HG02571 (cell line): Measurements from ENCODE around the gene RPS27.
"Not testable (repeated sequence)": the region's sequence is repeated elsewhere in the genome, so short reads cannot be mapped to it uniquely, and the experiment has no call there.

Experiments
- ATAC-seq: cut with Tn5 transposase; IDR thresholded peaks from one replicate; pipeline ENCODE4 v1.9.1; 2021; ENCODE audit warnings: mild to moderate bottlenecking, moderate library complexity; ENCODE audit not compliant: unreplicated experiment

RPS27 gene

DNA sequence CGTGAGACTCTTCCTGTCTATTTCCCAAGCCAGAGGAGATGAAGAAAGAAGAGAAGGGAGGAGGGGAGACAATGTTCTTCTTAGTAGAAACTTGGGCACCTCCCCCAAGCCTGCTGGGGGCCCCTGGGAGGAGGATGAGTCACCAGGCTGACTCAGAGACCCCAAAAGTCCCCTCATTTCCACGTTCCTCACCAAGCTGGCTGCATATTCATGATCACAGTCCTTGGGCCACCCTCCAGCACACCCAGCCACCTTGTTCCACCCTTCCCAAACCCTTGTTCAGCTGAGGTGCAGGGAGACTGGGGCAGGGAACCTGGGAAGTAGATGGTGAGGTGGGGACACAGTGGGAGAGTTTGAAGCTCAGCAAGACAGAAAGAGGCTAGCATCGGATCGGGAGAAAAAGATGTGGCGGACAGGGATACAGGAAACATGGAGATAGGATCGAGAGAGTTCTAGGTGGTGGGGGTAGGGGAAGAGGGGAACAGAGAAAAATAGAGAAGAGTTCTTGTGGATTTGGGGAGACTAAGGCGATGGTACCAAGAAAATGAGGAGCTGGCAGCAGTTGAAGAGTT lies 5.1 kb upstream of the RPS27 start:
- ATAC-seq: no peak

DNA sequence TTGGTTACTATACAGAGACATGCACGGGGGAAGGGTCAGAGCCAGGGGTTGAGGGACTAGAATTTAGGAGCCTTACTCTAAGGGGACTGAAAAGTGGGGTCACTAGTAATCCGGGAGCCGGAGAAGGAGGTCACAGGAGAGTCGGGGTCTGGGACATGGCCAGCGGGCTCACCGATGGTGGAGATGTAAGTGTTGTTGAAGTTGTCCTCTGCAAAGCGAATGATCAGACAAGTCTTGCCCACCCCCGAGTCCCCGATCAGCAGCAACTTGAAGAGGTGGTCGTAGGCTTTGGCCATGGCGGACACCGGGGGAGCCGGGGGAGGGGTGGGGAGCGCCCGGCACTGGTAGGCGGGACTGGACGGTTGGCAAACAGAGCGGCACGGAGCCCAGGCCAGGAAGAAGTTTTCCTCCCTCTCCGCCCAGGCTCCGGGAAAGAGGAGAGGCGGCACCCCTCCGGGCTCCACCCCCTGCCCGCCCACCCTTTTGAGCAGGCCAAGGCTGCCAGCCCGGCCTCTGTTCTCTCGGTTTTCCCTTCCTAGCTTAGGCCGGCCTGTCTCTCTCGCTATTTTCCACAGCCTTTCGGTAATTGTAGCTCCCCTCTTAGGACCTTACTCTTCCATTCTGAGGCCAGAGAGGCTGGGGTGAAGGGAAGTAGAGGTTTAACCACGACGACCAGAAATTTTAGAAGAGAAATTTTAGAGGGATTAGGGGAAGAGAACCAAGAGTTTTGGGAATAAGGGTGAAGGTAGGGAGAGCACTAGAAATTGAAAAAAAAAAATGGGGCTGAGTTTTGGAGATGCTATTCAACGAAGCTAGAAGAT lies 4.4 kb upstream of the RPS27 start, which contains the start of gene RAB13:
Gene RAB13, minus strand, starts transcription at position 399 of the 821 bp plus-strand sequence. Its CDS starts 103 bp downstream, at position 296.
- no peak for ATAC-seq

DNA sequence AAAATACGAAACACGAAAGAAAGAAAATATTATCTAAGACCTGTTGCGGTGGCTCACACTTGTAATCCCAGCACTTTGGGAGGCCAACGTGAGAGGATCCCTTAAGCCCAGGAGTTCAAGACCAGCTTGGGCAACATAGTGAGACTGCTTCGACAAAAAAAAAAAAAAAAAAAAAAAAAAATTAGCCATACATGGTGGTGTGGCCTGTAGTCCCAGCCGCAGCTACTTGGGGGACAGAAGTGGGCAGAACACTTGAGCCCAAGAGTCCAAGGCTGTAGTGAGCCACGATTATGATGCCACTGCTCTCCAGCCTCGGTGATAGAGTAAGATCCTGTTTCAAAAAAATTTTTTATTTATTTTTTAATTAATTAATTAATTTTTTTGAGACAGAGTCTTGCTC lies 2.9 kb upstream of the RPS27 start:
- no peak for ATAC-seq

DNA sequence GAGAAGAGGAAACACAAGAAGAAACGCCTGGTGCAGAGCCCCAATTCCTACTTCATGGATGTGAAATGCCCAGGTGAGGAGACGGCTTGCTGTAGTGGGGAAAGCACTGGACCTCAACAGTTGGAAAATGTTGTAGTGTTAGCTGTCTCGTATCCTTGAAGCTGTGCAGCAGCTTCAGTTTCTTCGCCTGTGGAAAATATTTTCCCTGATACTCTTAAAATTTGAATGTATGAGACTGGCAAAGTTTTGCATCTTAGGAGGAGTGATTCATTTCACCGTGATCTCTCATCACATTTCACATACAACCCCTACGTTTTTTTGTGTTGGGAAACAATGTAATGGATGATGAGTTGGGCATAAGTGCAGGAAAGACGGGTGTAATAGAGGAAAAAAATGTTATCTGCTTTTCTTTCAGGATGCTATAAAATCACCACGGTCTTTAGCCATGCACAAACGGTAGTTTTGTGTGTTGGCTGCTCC lies 629 bp downstream of the RPS27 start:
- no peak for ATAC-seq

DNA sequence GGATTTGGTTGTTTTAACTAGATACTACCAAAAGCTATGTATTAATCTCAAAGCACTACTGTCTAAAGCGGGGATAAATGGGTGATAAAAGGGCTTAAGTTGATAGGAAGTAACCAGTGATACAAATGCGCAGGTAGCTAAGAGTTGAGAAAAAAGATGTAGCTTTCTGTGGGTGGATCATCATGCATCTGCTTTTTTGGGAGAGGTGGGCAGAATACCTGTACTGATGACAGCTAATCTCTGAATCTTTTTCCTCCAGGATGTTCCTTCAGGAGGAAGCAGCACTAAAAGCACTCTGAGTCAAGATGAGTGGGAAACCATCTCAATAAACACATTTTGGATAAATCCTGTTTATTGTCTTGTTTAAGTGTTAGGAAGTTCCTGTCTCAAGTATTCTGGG lies 1.2 kb downstream of the RPS27 start:
- no peak for ATAC-seq

DNA sequence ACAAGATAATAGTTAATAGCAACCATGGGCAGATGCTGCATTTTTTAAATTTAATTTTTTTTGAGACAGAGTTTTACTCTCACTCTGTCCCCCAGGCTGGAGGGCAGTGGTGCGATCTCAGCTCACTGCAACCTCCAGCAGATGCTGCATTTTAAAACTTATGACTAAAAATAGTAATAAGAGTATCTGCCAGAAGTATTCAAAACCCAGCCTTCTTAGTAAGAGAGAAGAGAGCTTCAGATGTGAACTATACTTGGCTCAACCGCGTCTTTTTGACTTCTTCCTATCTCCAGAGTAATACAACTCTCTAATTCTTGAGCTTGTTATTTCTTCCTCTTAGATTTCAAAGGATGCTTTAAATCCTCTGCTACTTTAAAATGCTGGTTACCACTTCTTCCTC lies 4.6 kb downstream of the RPS27 start:
- ATAC-seq: no peak

DNA sequence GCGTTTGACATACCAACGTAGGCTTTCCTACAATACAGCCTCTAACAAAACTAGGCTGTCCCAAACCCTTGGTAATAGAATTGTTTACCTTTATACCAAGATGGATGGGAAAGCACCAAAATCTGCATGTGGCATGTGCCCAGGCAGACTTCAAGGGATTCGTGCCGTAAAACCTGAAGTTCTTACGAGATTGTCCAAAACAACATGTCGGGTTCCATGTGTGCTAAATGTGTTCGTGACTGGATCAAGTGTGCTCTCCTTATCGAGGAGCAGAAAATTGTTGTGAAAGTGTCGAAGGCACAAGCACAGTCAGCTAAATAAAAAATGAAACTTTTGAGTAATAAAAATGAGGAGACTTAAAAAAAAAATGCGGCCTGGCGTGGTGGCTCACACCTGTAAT lies 5.1 kb downstream of the RPS27 start:
- no peak for ATAC-seq

DNA sequence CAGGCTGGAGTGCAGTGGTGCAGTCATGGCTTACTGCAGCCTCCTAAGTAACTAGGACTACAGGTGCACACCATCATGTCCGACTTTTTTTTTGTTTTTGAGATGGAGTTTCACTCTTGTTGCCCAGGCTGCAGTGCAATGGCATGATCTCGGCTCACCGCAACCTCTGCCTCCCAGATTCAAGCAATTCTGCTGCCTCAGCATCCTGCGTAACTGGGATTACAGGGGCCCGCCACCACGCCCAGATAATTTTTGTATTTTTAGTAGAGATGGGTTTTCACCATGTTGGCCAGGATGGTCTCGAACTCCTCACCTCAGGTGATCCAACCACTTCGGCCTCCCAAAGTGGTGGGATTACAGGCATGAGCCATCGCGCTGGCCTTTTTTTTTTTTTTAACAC lies 6.3 kb downstream of the RPS27 start:
- ATAC-seq: not testable (repeated sequence)

DNA sequence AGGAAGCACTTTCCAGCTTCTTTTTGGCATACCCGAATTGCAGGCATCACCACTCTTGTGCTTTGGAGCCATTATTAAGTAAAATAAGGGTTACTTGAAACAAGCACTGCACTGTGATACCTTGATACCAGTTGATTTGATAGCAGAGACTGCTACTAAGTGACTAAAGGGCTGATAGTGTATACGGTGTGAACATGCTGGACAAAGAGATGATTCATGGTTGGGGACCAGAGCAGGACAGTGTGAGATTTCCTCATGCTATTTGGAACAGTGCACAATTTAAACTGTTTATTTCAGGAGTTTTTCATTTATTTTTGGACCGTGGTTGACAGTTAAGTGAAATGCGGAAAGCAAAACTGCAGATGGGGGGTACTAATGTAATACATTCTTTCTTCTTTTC lies 9.9 kb downstream of the RPS27 start:
- ATAC-seq: no peak

DNA sequence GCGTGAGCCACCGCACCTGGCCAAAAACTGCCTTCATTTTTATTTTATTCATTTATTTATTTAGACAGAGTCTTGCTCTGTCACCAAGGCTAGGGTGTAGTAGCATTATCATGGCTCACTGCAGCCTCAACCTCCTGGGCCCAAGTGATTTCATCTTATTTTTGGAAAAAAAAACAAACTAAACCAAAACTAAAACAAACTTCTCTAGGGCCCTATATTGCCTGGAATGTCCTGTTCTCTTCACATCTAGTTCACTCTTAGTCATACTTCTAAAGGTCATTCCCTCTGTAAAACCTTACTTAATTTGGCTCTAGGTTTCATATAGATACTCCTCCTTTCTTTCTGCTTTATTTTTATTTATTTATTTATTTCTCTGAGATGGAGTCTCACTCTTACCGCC lies 15.6 kb downstream of the RPS27 start:
- no peak for ATAC-seq

DNA sequence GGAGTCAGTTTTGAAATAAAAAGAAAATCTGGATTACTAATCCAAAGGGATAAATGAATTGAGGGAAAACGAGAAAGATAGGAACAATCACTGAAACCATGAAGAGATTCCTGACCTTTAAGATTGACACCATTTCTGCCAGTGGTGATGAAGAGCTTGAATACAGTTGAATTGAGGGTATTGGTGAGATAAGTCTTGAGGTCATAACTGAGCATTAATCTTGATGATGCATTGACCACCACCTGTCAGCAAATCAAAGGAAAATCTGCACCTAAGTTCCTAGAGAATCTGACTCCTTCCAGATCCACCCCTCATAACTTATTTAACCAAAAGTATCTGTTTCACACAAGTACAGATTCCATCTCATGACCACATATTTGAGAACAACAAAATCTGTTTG lies 21.6 kb downstream of the RPS27 start:
- ATAC-seq: no peak

DNA sequence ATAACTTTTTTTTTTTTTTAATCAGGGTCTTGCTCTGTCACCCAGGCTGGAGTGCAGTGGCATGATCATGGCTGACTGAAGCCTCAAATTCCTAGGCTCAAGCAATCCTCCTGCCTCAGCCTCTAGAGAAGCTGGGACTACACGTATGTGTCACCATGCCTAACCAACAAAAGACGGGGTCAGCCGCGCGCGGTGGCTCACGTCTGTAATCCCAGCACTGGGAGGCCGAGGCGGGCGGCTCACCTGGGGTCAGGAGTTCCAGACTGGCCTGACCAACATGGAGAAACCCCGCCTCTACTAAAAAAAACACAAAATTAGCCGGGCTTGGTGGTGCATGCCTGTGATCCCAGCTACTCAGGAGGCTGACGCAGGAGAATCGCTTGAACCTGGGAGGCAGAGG lies 22.0 kb downstream of the RPS27 start:
- ATAC-seq: not testable (repeated sequence)

DNA sequence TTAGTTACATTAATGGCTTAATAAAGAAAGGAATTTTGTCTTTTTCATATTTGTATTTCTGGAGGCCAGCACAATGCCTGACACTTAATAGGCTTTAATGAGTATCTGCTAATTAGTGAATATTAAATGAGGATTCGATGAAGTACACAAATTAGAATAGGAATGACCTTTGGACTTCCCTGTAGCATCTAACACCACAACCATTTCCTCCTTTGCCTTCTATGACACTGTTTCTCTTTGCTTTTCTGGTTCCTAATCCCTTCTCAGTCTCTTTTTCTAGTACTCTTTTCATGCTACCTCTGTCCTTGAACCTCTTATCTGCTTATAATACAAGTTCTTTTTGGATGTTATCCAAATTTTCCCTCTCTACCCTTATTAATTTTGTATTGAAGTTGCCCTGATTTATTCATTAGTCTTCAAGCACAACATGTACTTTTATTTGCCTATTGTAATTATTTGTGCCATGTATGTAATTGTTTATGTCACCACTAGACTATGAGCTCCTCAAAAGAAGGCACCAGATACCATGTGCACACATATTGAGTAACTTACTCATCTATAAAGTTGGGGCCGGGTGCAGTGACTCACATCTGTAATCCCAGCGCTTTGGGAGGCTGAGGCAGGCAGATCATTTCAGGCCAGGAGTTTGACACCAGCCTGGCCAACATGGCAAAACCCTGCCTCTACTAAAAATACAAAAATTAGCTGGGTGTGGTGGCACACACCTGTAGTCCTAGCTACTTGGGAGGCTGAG lies 23.8 kb downstream of the RPS27 start:
- no peak for ATAC-seq

DNA sequence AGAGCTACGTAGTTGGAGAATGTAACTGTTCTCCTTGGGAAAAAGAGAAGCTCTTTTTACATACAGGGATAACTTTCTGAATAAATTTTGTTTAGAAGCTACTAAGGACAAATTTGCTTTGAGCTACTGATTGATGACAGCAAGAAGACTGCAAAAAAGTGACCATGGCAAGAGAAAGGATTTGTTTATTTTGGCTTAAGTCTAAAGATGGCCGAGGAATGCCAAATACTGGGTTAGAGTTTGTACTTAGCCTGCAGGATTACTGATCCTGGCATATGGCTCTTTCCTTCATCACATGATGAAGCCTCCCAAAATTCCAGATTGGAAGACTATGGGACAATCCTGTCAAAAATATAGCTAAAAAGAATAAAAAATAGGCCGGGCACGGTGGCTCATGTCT lies 28.7 kb downstream of the RPS27 start:
- no peak for ATAC-seq

DNA sequence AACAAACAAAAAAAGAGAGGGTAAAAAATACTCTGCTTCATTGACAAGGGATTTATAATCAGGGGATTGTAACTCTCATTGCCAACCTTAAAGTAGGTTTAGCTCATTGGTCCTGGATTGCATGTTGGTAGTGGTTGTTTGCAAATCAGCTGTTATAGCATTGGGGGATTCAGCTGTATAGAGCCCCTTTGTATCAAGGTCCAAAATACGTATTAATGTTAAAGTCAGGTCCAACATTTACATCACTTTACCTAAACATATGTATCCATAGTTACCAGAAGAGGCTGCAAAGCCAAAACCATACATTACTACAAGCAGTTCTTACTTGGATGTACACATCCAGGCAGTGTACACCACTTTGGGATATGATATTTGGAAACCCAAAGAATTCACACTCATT lies 29.4 kb downstream of the RPS27 start:
- ATAC-seq: no peak

DNA sequence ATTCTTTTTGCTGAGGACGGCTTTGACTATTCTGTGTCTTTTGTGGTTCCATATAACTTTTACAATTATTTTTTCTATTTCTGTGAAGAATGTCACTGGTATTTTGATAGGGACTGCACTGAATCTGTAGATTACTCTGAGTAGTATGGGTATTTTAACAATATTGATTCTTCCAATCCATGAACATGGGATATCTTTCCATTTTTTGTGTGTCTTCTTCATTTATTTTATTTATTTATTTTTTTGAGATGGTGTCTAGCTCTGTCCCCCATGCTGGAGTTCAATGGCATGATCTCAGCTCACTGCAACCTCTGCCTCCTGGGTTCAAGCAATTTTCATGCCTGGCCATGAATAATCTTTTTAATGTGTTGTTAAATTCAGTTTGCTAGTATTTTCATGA lies 43.1 kb downstream of the RPS27 start:
- not testable (repeated sequence) for ATAC-seq
